ENCODE results near the gene MICAL3. TPM values are rescaled to one million over a fixed set of nuclear protein-coding genes. Genes with fewer than 3 reads are reported as not detected.

Gene MICAL3
- total and polyA plus RNA-seq, 9 donors: 21.9 to 50.1 (median 32.2) TPM

DNA sequence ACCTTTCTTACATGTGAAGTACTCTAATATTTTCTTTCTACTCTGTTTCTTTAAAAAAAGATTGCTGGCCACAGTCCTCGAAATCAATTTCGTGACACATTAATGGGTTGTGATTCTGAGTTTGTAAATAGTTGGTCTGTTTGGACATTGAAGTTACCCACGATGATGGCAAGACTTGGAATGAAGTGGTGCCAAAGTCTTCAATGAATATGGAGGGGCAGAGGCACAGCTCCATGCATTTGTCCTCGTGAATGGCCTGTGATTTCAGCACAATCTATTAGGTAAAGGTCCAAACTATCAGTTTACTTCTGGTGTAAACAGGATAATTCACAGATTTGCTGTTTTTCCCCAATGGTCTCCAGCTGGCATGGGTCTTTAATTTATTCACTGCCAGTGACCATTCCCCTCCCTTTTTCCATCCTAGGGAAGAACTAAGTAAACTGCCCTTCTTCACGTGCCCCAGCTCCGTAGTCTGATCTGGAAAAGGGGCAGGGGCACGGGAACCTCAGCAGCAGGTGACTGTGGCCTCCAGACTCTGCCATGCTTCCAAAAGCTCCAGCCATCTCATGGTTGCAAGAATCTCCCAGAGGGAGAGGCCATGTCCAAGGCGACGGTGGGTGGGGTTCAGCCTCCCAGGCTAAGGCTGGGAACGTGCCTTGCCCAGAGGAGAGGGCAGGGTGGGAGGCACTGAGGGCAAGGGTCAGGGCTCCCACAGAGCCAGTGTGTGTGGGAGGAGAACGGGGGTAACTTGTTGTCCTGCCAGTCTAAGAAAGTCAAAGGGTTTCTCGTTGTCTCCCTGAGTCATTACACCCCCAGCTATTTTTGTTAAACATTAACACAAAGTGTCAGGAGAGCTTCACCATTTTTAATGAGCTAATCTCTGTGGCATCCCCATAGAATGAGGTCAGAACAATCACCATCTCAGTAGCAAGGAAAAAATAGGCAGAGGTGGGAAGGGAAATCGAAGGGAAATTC, 36.6 kb upstream of the MICAL3 start:
- Histone ChIP-seq H3K27me3 (ENCODE audit: control insufficient read depth, insufficient read depth, low read length) (peaks cover 3% of the 10 kb centered on the region), H3K4me1 (ENCODE audit: control insufficient read depth, insufficient read depth, low read length) (peaks cover 19% of the 10 kb centered on the region), H3K36me3 (ENCODE audit: control insufficient read depth, insufficient read depth, low read length) (no peaks in the 10 kb centered on the region), H3K4me3 (ENCODE audit: low read length) (no peak overlapping the region), H3K9me3 (replicated peaks; ENCODE audit: control insufficient read depth, low read depth, low read length) (no peaks in the 10 kb centered on the region), H3K27ac (ENCODE audit: low read length) (no peak overlapping the region)
- DNase-seq: no peak
- 69% methylated on average over 9 of the region's 13 CpGs for WGBS (ENCODE audit: insufficient coverage)

DNA sequence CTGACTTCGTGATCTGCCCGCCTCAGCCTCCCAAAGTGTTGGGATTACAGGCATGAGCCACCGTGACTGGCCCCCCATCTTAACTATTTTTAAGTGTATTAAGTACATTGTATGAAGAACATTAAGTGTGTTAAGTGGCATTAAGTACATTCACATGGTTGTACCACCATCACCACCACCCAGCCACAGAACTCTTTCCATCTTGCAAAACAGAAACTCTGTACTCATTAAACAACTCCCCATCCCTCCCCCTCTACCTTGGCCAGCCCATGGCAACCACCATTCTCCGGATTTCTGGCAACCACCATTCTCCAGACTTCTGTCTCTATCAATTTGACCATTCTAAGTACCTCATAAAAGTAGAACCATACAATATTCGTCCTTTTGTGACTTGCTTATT, 35.6 kb upstream of the MICAL3 start:
- Histone ChIP-seq H3K36me3 (ENCODE audit: control insufficient read depth, insufficient read depth, low read length) (no peaks in the 10 kb centered on the region), H3K4me3 (ENCODE audit: low read length) (no peak overlapping the region), H3K27ac (ENCODE audit: low read length) (no peak overlapping the region), H3K9me3 (replicated peaks; ENCODE audit: control insufficient read depth, low read depth, low read length) (no peaks in the 10 kb centered on the region), H3K27me3 (ENCODE audit: control insufficient read depth, insufficient read depth, low read length) (peaks cover 3% of the 10 kb centered on the region), H3K4me1 (ENCODE audit: control insufficient read depth, insufficient read depth, low read length) (peaks cover 21% of the 10 kb centered on the region)
- WGBS (ENCODE audit: insufficient coverage): 36% methylated on average over 1 of the region's 5 CpGs
- DNase-seq: no peak

- no peaks in the 10 kb centered on the region for H3K36me3 ChIP-seq (ENCODE audit: control insufficient read depth, insufficient read depth, low read length)
- H3K27ac ChIP-seq (ENCODE audit: low read length): no peak overlapping the region
- H3K9me3 ChIP-seq (replicated peaks; ENCODE audit: control insufficient read depth, low read depth, low read length): no peaks in the 10 kb centered on the region
- WGBS (ENCODE audit: insufficient coverage): 100% methylated on average over 2 of the region's 3 CpGs
- DNase-seq: no peak
- no peak overlapping the region for H3K4me3 ChIP-seq (ENCODE audit: low read length)
- peaks cover 21% of the 10 kb centered on the region for H3K4me1 ChIP-seq (ENCODE audit: control insufficient read depth, insufficient read depth, low read length)
- H3K27me3 ChIP-seq (ENCODE audit: control insufficient read depth, insufficient read depth, low read length): peaks cover 3% of the 10 kb centered on the region
These were observed 35.1 kb upstream of the MICAL3 start for GRCh38 chr22:18059473-18059872.

GRCh38 chr22:18059094-18059417, 34.7 kb upstream of the MICAL3 start:
- no peak overlapping the region for H3K27ac ChIP-seq (ENCODE audit: low read length)
- no peaks in the 10 kb centered on the region for H3K9me3 ChIP-seq (replicated peaks; ENCODE audit: control insufficient read depth, low read depth, low read length)
- H3K4me3 ChIP-seq (ENCODE audit: low read length): no peak overlapping the region
- peaks cover 3% of the 10 kb centered on the region for H3K27me3 ChIP-seq (ENCODE audit: control insufficient read depth, insufficient read depth, low read length)
- 72% methylated on average over 5 of the region's 5 CpGs for WGBS (ENCODE audit: insufficient coverage)
- H3K36me3 ChIP-seq (ENCODE audit: control insufficient read depth, insufficient read depth, low read length): no peaks in the 10 kb centered on the region
- DNase-seq: no peak
- H3K4me1 ChIP-seq (ENCODE audit: control insufficient read depth, insufficient read depth, low read length): peaks cover 21% of the 10 kb centered on the region

DNA sequence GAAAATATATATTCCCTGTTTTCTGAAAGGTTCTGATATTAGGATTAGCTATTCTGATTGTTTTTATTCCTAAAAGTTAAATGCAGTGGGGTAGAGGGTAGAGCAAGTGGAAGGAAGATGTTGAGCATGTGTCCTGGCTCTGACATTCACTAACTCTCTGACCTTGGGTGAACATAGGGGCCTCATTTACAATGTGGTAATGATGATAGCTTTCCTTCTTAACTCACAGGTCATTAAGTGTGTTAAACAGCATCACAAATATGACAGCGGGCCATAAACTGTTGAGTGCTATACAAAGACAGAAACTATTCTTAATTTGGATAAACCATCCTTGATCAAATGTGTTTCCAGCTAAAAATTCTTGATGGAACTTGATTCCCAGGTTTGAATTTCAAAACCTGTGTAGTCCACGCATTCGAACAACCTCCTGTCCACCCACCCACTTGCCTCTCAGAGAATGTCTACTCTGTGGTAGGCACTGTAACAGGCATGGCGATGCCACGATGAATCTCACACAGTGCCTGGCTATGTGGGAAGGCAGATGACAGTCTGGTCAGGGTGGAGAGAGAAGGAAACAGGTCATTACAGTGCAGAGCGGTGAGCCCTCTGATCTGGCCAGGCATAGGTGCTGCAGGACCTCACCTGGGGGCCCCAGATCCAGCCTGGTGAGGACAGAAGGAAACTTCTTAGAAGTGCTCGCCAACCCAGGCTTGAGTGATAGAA, 34.2 kb upstream of the MICAL3 start:
- H3K9me3 ChIP-seq (replicated peaks; ENCODE audit: control insufficient read depth, low read depth, low read length): no peaks in the 10 kb centered on the region
- H3K4me1 ChIP-seq (ENCODE audit: control insufficient read depth, insufficient read depth, low read length): peaks cover 18% of the 10 kb centered on the region
- H3K4me3 ChIP-seq (ENCODE audit: low read length): no peak overlapping the region
- no peak for DNase-seq
- WGBS (ENCODE audit: insufficient coverage): 100% methylated on average over 4 of the region's 7 CpGs
- no peaks in the 10 kb centered on the region for H3K36me3 ChIP-seq (ENCODE audit: control insufficient read depth, insufficient read depth, low read length)
- H3K27me3 ChIP-seq (ENCODE audit: control insufficient read depth, insufficient read depth, low read length): peaks cover 3% of the 10 kb centered on the region
- no peak overlapping the region for H3K27ac ChIP-seq (ENCODE audit: low read length)

- Histone ChIP-seq H3K4me3 (ENCODE audit: low read length) (no peak overlapping the region), H3K9me3 (replicated peaks; ENCODE audit: control insufficient read depth, low read depth, low read length) (no peaks in the 10 kb centered on the region), H3K27me3 (ENCODE audit: control insufficient read depth, insufficient read depth, low read length) (no peaks in the 10 kb centered on the region), H3K36me3 (ENCODE audit: control insufficient read depth, insufficient read depth, low read length) (no peaks in the 10 kb centered on the region), H3K27ac (ENCODE audit: low read length) (peak overlapping the region; percentile 3), H3K4me1 (ENCODE audit: control insufficient read depth, insufficient read depth, low read length) (peaks cover 13% of the 10 kb centered on the region)
- DNase-seq: peak; percentile 97
- 39% methylated on average over 2 of the region's 4 CpGs for WGBS (ENCODE audit: insufficient coverage)
These were observed 33.3 kb upstream of the MICAL3 start for GRCh38 chr22:18057568-18058209.

DNA sequence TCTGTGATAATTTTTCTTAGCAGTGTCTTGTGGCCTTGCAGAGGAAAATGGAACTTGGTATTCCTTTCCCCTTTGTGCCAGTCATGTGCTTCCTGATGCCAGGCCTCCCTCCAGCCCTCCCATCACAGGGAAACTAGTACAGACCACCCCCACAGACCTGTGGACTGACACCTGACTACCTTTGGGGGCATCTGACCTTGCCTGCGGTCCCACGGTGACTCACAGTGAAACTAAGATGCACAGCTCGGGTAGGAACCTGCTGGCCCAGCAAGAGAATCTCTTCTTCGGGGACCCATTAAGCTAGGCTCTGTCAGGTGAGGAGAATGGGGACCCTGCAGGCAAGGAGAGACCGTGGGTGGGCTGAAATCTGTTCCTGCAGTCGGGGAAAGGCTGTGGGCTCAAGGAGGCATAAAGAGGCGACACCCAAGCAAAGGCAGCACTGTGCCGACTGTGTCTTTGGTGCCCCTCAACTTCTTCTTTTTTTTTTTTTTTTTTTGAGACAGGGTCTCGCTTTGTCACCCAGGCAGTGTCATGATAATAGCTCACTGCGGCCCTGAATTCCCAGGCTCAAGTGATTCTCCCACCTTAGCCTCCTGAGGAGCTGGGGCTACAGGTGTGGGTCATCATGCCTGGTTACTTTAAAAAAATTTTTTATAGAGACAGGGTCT, 32.6 kb upstream of the MICAL3 start:
- DNase-seq: no peak
- no peak overlapping the region for H3K27ac ChIP-seq (ENCODE audit: low read length)
- WGBS (ENCODE audit: insufficient coverage): 63% methylated on average over 5 of the region's 10 CpGs
- no peaks in the 10 kb centered on the region for H3K27me3 ChIP-seq (ENCODE audit: control insufficient read depth, insufficient read depth, low read length)
- H3K36me3 ChIP-seq (ENCODE audit: control insufficient read depth, insufficient read depth, low read length): no peaks in the 10 kb centered on the region
- no peaks in the 10 kb centered on the region for H3K9me3 ChIP-seq (replicated peaks; ENCODE audit: control insufficient read depth, low read depth, low read length)
- H3K4me1 ChIP-seq (ENCODE audit: control insufficient read depth, insufficient read depth, low read length): peaks cover 13% of the 10 kb centered on the region
- no peak overlapping the region for H3K4me3 ChIP-seq (ENCODE audit: low read length)

GRCh38 chr22:18056161-18056666, 31.9 kb upstream of the MICAL3 start:
- 100% methylated on average over 1 of the region's 4 CpGs for WGBS (ENCODE audit: insufficient coverage)
- Histone ChIP-seq H3K36me3 (ENCODE audit: control insufficient read depth, insufficient read depth, low read length) (no peaks in the 10 kb centered on the region), H3K27ac (ENCODE audit: low read length) (peak overlapping the region; percentile 13), H3K27me3 (ENCODE audit: control insufficient read depth, insufficient read depth, low read length) (no peaks in the 10 kb centered on the region), H3K9me3 (replicated peaks; ENCODE audit: control insufficient read depth, low read depth, low read length) (no peaks in the 10 kb centered on the region), H3K4me1 (ENCODE audit: control insufficient read depth, insufficient read depth, low read length) (peaks cover 13% of the 10 kb centered on the region), H3K4me3 (ENCODE audit: low read length) (no peak overlapping the region)
- DNase-seq: peak; percentile 61

DNA sequence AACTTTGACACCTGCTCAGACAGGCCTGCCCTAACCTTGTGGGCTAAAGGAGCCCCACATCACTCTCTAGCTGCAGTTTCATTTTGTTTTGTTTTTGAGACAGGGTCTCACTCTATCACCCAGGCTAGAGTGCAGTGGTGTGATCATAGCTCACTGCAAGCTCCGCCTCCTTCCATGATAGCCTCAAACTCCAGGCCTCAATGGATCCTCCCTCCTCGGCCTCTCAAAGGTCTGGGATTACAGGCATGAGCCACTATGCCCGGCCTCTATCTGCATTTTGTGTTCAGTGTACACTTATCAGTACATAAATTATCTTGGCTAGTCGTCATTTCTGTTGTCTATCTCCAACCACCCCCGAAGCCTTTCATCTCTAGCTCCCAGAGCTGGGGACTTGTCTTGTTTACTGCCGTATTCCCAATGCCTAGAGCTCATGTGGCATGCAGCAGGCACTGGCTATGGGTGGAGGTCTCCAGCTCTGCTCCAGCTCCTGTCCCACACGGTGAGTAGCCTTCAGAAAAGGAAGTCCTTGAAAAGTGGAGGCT, 31.3 kb upstream of the MICAL3 start:
- no peak for DNase-seq
- peak overlapping the region; percentile 13 for H3K27ac ChIP-seq (ENCODE audit: low read length)
- no peaks in the 10 kb centered on the region for H3K36me3 ChIP-seq (ENCODE audit: control insufficient read depth, insufficient read depth, low read length)
- 96% methylated on average over 4 of the region's 7 CpGs for WGBS (ENCODE audit: insufficient coverage)
- no peaks in the 10 kb centered on the region for H3K27me3 ChIP-seq (ENCODE audit: control insufficient read depth, insufficient read depth, low read length)
- H3K9me3 ChIP-seq (replicated peaks; ENCODE audit: control insufficient read depth, low read depth, low read length): no peaks in the 10 kb centered on the region
- H3K4me3 ChIP-seq (ENCODE audit: low read length): no peak overlapping the region
- peaks cover 13% of the 10 kb centered on the region for H3K4me1 ChIP-seq (ENCODE audit: control insufficient read depth, insufficient read depth, low read length)

Measured in muscle of leg (tissue), 11 donors.